A549 (cell line): ENCODE data around the gene ADGRG6.

Experiments used
- BHLHE40 ChIP-seq: IDR thresholded peaks from 2 replicates; pipeline ENCODE4 v1.6.1; 2012; ENCODE audit warnings: low read depth, low read length, inconsistent platforms
- CEBPB ChIP-seq, 2 experiments: fragments of >200 bp in 1 of 2; sonication (Bioruptor Twin) in 1 of 2; formaldehyde crosslinking in 1 of 2; IDR thresholded peaks; 2 replicates each; pipeline ENCODE4 v1.6.1; 2012 to 2016
- CTCF ChIP-seq: fragments of >200 bp; sonication (Bioruptor Twin); formaldehyde crosslinking; IDR thresholded peaks from 3 replicates; pipeline ENCODE4 v1.5.1; 2016
- EP300 ChIP-seq, 2 experiments: fragments of >200 bp; sonication (Bioruptor Twin); formaldehyde crosslinking; IDR thresholded peaks; 2 replicates in 1 of 2; 3 replicates in 1 of 2; pipeline ENCODE4 v1.6.1; 2016 to 2017
- HMGXB4 ChIP-seq: fragments of 250-450 bp; sonication (Bioruptor Pico); IDR thresholded peaks from 2 replicates; pipeline ENCODE4 v1.5.0; 2021; ENCODE audit warnings: mild to moderate bottlenecking, moderate library complexity, borderline replicate concordance
- JUN ChIP-seq, 2 experiments: fragments of >200 bp; sonication (Bioruptor Twin); formaldehyde crosslinking; IDR thresholded peaks; 2 replicates in 1 of 2; 3 replicates in 1 of 2; pipeline ENCODE4 v1.6.1; 2016 to 2017
- KDM1A ChIP-seq: fragments of 200-600 bp; sonication (generic); IDR thresholded peaks from 2 replicates; pipeline ENCODE4 v1.6.1; 2016; ENCODE audit warnings: low read depth, mild to moderate bottlenecking
- POLR2A ChIP-seq: IDR thresholded peaks from 2 replicates; pipeline ENCODE4 v1.6.1; 2012; ENCODE audit warnings: mild to moderate bottlenecking, low read length
- SMC3 ChIP-seq: fragments of >200 bp; sonication (Bioruptor Twin); formaldehyde crosslinking; IDR thresholded peaks from 3 replicates; pipeline ENCODE4 v1.6.1; 2018; ENCODE audit warnings: inconsistent platforms
- USF2 ChIP-seq: fragments of 450-650 bp; IDR thresholded peaks from 2 replicates; pipeline ENCODE4 v1.6.1; 2014; ENCODE audit warnings: antibody characterized with exemption

- TF ChIP-seq CEBPB (IDR thresholded peaks at IDR 0.05) (no peak), POLR2A (no peak), BHLHE40 (no peak), EP300 (IDR thresholded peaks at IDR 0.05) (no peak), CTCF (no peak), SMC3 (no peak), KDM1A (no peak), HMGXB4 (no peak), JUN (IDR thresholded peaks at IDR 0.05) (no peak), USF2 (no peak)
These were observed 114.9 kb downstream of the ADGRG6 start for GRCh38 chr6:142416686-142417085.
